SK-N-MC (cell line): ENCODE measurements around the gene TRPM1.

ENCODE experiments used
- EZH2 ChIP-seq: fragments of 200-600 bp; sonication (generic); IDR thresholded peaks from one replicate; pipeline ENCODE4 v1.6.1; 2017; ENCODE audit warnings: antibody characterized with exemption
- FOXP2 ChIP-seq: optimal IDR thresholded peaks from 2 replicates; pipeline ENCODE3; 2011; ENCODE audit warnings: mild to moderate bottlenecking, moderate library complexity; ENCODE audit not compliant: insufficient read depth; ENCODE audit errors: extremely low read length, control extremely low read depth
- POLR2AphosphoS5 ChIP-seq: IDR thresholded peaks from 2 replicates; pipeline ENCODE4 v1.6.1; 2012; ENCODE audit warnings: mild to moderate bottlenecking, low read depth, low read length, borderline replicate concordance

DNA sequence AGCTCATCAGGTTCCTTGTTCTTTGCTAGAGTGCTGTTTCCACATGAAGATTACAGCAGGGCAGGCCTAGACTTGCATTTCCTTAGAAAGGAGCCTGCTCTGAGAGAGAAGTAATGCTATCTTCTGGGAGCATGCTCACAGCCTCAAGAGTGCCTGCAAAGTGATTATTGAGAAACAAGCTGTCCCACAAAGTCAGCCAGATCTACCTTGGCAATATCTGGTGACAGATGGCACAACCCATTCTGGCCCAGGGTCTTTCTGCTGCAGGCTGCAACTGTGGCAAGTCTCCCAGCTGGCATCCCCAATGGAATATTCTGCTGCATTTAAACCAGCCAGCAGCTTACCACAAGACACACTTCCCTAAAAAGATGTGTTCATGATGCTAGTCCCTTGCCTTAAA is 139.4 kb downstream of the TRPM1 start:
- no peak for TF ChIP-seq POLR2AphosphoS5
- TF ChIP-seq EZH2 = no peak
- no peak for TF ChIP-seq FOXP2
